HL-60/S4 treated with phorbol 12-myristate 13-acetate at 8.2 ng/mL for 4 days and 3 days (cell line): ENCODE data around the gene SRPK2.
"Not testable (repeated sequence)": the region's sequence is repeated elsewhere in the genome, so short reads cannot be mapped to it uniquely, and the experiment has no call there.

Source experiments
- in situ Hi-C: fragments of 300-500 bp; cut with MboI; formaldehyde crosslinking; loops from 2 replicates; pipeline ENCODE4 v1.15.0; 2022; ENCODE audit warnings: low sequenced_read_pairs

SRPK2 gene

DNA sequence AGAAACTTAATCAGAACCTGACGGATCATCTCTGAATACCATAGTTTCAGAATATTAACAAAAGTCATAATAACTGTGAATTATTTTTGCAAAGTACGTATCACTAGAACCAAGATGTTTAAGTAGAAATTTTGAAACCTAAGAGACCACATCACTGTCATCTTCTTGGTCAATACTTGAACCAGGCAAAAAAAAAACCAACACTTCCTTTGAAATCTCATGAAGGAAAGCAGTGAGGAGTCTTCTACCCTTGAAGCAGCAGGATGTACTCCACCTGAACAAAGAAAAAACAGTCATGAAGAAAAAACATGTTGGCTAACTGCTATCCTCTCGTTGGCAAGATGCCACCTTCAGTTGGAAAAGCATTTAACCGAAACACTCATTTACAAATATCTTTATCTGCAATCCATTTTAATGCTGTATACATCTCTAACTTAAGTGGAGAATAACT lies 82.4 kb downstream of the SRPK2 start:
- in situ Hi-C loops: no loop called here

DNA sequence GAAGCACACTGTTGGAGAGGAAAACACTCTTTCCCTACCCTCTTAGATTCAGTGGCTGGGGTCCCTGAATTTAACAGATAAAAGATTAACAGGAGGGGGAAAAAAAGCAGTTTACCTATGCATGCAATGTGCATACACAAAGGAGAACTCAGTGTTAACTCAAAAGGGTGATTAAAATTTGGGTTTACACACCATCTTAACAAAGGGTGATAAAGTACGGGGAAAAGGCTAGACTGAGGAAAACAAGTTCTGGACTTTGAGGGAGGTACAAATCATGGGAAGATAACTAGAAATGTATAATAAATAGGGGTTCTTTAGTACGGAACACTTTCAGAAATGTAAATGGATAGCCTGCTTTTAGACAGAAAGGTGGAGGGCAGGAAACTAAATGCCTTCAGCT lies 83.1 kb downstream of the SRPK2 start:
- in situ Hi-C loops: no loop called here

DNA sequence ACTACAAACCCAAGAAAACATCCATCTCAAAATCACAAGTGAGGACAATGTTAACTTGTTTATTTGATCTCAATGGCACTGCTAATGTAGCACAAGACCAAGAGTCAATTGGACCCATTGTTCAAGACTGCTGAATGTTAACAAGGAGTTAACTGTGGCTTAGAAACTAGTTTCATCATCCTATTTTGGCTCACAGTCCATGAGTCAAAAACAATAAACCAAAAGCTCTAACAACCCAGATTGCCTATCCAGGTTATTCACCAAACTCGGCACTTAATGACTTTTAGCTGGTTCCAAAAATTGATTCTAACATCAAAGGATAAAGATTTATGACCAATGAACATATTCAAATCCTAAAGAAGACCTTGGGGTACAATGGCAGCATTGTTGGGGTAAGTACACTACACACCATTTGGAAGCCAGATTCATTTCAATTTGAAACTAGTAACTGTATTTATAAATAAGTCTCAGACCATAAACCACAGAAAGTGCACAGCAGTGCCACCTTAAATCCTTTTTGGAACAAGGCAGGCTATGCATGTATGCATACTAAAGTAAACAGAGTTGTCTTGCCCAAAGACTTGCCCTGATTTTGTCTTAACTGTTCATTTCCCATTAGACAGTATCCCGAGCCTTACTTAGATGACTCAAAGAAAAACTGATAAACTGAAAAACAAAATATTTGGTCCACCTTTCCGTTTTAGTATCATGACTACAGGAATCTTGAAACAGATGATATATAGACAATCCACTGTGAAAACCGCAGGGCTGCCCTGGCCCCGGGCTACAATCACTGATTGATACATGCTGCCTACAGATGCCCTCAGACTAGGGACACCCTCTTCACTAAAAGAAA lies 84.5 kb downstream of the SRPK2 start:
- in situ Hi-C loops: no loop called here

DNA sequence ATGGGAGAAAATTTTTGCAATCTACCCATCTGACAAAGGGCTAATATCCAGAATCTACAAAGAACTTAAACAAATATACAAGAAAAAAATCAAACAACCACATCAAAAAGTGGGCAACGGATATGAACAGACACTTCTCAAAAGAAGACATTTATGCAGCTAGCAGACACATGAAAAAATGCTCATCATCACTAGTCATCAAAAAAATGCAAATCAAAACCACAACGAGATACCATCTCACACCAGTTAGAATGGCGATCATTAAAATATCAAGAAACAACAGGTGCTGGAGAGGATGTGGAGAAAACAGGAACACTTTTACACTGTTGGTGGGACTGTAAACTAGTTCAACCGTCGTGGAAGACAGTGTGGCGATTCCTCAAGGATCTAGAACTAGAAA lies 88.1 kb downstream of the SRPK2 start:
- in situ Hi-C loops: not testable (repeated sequence)

DNA sequence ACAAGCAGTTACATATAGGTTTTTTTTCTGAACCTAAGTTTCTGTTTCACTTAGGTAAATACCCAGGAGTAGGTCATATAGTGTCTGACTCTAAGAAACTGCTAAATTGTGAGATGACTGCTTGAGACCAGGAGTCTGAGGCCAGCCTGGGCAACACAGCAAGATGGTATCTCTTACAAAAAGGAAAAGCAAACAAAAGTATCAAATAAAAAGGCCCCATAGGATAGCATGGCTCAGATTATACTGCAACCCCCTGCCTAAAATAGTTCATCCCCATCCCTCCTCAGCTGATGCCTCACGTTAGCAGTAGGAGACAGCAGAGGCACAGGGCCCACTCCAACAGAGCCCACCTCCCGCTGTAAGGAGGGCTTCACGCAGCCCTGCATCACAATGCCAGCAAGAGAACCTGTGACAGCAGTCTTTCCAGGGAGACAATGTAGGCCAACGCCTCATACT lies 90.3 kb downstream of the SRPK2 start:
- in situ Hi-C loops: no loop called here

DNA sequence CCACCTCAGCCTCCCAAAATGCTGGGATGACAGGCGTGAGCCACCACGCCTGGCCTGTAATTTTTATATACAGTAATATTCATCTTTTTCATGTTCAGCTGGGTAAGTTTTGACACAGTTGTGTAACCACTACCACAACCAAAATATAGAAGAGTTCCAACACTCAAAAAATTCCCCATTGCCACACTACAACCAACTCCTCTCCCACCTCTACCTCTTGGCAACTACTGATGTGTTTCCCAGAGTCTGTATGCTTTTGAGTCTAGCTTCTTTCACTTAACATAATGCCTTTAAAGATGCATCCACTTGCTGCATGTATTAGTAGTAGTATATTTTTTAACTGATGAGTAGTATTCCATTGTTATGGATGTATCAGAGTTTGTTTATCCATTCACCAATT lies 90.7 kb downstream of the SRPK2 start:
- in situ Hi-C loops: no loop called here

DNA sequence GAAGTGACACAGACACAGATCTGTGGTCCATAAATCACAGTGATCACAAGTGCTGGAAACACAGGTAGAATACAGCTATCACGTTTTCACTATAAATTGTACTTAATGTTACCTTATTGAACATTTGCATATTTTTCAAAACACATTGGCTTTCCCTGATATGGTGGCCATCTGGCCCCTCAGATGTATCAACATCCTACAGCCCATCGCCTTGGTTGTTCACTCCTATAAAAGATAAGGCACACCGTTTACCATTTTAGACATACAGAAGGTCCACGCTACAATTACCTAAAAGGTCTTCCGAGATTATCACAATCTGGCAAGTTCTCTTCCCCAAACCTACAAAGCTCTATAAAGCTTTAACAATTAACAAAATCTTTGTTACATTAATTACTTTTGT lies 91.4 kb downstream of the SRPK2 start:
- in situ Hi-C loops: no loop called here

DNA sequence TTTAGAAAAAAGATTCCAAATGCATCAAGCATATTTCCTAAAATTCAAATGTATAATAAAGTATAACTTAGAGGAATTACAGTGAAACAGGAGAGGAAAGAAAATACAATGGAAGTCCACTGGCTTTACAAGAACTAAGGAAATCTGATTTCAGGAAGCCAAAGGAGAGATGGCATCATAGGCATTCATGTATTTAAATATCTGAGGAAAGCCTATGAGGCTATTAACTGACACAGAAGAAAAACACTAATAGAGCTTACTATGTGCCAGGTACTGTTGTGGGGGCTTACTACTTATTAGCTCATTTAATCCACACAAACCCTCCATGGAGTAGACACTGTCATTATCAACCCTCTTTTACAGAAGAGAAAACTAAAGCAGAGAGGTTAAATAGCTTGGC lies 92.2 kb downstream of the SRPK2 start:
- in situ Hi-C loops: no loop called here

DNA sequence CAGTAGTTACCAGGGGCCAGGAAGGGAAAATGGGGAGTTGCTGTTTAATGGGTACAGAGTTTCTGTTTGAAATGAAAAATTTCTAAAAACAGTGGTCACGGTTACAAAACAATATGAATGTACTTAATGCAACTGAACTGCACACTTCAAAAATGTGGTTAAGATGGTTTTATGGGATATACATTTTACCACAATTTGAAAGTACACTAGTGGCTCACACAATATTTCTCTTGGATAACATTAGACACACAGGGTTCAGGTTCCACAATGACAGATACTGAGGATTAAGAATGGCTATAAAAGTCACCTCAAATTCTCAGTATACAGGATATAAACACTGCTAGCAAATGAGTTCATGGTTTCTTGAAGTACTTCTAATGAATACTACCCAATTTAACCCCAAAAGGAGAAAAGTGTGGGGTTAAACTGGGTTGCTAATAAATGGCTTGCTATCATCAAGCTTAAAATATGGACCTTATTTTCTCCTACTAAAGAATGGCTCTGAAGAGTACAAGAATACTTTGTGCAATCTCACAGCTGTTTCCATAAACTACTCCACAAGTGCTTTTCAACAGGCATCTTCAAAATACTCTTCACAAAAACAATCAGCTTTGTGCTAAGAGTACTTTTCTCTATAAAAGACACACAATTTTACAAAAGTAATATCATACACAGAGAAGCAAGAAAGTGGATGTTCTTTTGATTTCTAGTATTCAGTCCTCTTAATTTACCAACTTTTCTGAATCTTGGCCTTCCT lies 92.9 kb downstream of the SRPK2 start:
- in situ Hi-C loops: no loop called here

DNA sequence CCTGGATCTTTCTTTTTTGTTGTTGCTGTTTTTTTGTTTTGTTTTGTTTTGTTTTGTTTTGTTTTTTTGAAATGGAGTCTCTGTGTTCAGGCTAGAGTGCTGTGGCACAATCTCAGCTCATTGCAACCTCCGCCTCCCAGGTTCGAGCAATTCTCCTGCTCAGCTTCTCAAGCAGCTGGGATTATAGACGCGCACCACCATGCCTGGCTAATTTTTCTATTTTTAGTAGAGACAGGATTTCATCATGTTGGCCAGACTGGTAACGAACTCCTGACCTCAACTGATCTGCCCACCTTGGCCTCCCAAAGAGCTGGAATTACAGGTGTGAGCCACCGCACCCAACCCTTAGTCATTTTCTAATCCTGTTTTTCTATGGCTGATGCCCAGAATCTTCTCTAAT lies 94.2 kb downstream of the SRPK2 start:
- in situ Hi-C loops: not testable (repeated sequence)

DNA sequence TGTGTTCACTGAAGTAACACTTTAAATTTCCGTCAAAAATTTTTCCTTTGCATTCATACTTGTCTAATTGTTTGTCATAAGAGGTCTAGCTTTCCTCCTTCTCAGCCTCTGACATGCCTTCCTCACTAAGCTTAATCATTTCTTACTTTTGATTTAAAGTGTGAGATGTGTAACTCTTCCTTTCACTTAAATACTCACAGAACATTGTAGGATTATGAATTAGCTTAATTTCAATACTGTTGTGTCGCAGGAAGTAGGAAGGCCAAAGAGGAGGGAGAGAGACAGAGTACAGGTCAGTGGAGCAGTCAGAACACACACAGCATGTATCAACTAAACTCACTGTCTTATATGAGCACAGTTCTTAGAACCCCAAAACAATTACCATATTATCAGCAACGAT lies 99.0 kb downstream of the SRPK2 start:
- in situ Hi-C loops: no loop called here

DNA sequence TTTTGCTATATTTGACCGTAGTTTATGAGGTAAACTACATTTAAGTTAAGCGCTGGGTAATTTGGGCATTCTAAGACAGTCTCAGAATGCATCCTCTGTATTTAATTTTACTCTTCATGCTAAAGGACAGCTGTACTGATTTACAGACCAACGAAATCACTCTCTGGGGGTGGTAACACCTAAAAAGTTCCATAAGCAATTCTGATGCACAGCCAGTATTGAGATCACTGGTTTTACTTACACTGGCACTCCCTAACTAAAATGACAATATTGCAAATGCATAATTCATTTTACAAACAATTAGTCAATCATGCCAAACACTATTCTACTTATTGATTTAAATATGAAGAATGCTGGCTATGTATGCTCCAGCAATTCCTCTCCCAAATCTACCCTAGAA lies 102.3 kb downstream of the SRPK2 start:
- in situ Hi-C loops: no loop called here

DNA sequence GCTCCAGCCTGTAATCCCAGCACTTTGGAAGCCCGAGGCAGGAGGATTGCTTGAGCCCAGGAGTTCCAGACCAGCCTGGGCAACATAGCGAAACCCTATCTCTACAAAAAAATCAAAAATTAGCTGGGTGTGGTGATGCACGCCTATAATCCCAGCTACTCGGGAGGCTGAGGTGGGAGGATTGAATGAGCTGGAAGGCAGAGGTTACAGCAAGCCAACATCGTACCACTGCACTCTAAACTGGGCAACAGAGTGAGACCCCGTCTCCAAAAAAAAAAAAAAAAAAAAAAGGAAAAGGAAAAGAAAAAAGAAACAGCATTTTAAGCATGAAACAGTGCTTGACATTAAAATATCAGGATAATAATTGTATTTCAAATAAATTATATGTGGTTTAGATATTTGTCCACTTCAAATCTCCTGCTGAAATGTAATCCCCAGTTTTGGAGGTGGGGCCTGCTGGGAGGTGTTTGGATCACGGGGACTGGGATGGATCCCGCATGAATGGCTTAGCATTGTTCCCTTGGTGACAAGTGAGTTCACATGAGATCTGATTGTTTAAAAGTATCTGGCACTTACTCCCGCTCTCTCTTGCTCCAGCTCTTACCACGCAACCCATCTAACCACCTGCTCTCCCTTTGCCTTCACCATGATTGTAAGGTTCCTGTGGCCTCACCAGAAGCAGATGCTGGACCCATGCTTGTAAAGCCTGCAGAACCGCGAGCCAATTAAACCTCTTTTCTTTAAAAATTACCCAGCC lies 103.4 kb downstream of the SRPK2 start:
- in situ Hi-C loops: no loop called here

DNA sequence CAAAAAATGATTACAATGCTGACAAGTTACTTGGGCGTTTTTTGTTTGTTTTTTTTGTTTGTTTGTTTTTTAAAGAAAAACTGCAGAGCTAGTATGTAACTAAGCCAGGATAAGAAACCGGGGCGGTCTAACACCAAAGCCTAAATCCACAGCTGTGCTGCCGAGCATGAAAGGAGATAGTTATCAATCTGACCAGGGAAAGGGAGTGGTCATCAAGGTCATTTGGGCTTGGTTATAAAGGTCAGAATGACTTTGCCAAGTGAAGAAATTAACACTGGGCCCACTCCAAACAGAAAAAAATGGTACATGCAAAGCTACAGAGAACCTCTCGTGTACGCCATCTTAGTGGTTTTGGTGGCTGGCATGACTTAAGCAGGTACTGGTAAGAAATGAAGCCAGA lies 104.7 kb downstream of the SRPK2 start:
- in situ Hi-C loops: no loop called here

DNA sequence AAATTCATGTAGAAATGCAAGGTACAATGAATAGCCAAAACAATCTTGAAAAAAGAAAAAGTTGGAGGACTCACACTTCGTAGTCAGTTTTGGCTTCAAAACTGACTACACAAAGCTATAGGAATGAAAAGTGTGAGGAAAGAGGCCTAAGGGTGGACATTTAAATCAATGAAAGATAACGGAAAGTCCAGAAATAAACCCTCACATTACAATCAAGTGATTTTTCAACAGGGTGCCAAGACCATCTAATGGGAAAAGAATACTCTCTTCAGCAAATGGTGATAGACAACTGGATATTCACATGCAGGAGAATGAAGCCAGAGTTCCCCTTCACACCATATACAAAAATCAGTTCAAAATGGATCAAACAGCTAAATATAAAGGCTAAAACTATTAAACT lies 106.8 kb downstream of the SRPK2 start:
- in situ Hi-C loops: no loop called here

DNA sequence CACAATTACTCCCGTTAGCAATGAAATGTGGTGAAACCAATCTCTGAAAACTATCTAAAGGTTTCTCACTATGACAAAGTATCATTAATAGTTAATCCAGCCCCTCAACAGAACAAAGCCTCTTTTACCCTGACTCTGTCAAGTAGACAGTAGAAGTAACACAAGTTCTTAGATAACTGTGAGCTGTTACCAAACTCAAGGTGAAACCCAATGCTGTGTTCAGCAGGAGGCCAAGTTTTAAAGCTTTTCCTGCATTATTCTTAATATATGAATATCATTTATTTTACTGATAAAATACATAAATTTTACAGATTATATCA lies 109.1 kb downstream of the SRPK2 start:
- in situ Hi-C loops: no loop called here

DNA sequence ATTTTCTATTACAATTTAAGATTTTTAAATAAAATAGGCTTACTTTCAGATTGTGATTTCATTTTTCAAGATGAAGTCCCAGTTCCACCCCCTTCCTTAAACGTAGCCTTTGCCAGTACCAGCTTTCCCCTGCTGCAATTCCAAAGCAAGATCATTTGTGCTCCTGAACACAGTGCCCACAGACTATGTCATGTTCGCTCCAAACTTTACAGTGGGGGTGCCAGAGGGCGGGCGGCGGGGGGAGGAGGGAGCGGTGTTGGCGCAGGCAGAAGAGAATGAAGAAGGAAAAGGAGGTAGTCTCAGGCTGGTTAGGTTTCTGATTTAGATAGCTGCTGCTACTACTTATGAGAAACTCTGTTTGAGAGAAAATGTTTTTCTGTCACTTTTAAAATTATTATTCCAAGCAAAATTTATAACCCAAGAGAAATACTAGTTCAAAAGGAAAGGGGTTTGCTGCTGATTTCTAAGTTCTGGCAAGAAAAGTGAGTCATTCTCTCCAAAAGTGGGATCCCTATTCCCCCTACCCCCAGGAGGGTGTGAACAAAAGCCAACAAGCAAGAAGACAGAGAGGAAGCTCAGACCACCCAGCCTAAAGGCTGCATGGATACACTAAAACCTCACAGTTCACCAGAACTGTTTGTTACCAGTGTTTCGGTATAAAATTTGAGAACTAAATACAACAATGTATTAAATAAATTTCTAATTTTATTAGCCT lies 109.6 kb downstream of the SRPK2 start:
- in situ Hi-C loops: no loop called here

DNA sequence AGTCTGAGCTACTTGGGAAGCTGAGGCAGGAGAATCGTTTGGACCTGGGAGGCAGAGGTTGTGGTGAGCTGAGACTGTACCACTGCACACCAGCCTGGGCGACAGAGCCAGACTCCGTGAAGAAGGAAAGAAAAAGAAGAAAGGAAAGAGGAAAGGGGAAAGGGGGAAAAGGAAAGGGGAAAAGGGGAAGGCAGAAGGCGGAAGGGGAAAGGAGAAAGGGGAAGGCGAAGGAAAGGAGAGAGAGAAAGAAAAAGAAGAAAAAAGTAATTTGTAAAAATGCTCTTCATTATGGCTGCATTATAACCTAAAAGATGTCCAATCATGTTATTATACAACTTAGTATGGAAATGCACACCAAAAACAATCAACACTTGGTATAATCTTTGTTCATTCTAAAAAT lies 110.2 kb downstream of the SRPK2 start:
- in situ Hi-C loops: no loop called here

DNA sequence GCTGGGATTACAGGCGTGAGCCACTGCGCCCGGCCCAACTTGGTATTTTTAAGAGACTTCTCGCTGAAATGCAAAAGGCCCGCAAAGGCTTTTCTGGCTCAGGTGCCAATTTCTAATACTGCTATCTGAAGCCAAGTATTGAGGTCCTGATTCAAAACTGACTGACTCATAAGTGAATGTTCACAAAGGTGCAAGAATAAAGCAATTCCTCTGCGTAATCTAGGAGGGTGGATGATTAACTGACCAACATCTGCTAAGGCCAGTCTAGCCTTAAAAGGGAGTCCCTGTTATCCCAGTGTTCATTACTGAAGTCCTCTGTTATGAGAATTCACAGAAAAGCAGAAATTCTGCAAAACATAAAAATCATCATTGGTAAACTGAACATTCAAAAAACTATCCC lies 111.4 kb downstream of the SRPK2 start:
- in situ Hi-C loops: no loop called here

DNA sequence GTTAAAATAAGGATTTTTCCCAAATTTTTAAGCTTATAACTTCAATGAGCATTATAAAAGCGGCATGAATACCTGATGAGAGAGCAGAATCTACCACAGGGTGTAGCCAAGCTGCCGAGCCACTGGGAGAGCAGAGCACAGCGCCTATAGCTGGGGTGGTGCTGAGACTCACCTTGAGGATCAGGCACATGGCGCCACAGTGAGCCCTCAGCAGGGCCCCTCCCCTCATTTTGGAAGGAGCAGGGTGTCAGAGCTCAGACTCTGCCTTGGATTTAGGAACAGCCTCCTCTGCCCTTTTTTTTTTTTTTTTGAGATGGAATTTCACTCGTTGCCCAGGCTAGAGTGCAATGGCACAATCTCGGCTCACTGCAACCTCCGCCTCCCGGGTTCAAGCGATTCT lies 118.6 kb downstream of the SRPK2 start:
- in situ Hi-C loops: no loop called here

DNA sequence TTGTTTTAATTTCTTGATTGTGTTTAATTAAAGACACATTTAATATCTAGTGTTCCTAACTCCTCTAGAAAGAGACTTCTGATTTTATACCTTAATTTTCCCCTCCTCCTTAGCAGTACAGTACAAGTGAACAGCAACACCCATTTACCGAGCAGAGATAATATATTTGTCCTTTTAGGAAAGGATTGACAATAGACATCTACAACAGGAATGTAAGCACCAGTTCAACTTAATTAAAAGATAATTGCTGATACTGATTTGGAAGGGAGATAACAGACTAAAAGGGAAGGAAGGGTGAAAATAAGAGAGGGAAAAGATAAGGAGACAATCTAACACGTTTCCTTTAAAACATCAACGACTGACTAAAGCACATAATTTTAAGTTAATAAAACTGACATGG lies 119.3 kb downstream of the SRPK2 start:
- in situ Hi-C loops: no loop called here
